HG02763 (cell line): Measurements from ENCODE around the gene CCDC152.
"Not testable (repeated sequence)": the region's sequence is repeated elsewhere in the genome, so short reads cannot be mapped to it uniquely, and the experiment has no call there.

Experiments used
- ATAC-seq: cut with Tn5 transposase; IDR thresholded peaks from one replicate; pipeline ENCODE4 v1.9.1; 2021; ENCODE audit warnings: mild to moderate bottlenecking, moderate library complexity; ENCODE audit not compliant: unreplicated experiment

Gene CCDC152

GRCh38 chr5:42844408-42844807, 87.8 kb downstream of the CCDC152 start:
- ATAC-seq: not testable (repeated sequence)

GRCh38 chr5:42848545-42848944, 91.9 kb downstream of the CCDC152 start:
- ATAC-seq: no peak

GRCh38 chr5:42851481-42851880, 94.9 kb downstream of the CCDC152 start:
- ATAC-seq: no peak
